ENCODE data around the gene PPT2.

Gene PPT2, protein sequence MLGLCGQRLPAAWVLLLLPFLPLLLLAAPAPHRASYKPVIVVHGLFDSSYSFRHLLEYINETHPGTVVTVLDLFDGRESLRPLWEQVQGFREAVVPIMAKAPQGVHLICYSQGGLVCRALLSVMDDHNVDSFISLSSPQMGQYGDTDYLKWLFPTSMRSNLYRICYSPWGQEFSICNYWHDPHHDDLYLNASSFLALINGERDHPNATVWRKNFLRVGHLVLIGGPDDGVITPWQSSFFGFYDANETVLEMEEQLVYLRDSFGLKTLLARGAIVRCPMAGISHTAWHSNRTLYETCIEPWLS

DNA sequence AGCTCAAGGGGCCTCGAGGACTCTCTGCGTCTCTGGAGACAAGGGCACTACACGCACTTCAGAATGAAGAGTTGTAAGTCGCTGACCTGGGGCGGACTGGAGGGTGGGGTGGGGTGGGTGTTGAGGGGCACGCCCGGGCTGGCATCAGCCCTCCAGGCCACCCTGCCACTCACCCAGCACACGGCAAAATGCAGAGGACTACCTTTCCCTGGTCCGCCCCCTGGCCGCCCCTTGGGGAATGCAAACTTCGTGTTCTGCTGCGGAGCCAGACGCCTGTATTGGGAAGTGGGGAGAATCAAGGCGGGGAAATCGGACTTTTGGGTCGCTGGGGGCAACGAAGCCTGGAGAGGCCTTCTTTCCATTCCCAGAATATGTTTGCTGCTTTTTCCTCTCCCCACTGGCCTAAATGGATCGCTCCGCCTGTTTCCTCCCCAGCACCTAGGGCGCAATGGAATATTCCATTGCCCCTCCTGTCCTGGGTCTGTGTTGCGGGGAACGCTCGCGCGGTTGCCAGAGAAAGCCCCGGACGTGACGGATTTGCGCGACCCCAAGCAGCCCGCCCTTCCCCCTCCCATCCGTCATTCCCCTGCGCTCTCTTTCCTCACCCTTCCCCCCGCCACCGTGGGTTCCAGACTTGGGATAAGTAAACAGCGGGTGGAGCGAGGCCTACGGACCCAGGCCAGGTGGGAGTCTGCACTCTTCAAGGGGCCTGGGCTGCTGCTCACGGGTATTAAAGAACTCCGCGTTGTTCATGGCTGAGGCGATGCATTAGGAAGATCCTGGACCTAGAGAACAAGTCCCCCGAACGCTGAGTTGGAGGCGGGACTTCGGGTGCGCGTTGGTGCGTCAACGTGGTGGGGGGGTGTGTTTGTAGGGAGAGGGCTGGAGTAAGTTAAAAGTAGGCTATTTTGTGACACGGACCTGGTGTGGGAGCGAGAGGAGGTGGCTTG is at the start of gene PPT2:
PPT2 (plus strand) TSS at position 578 of the 950 bp plus-strand sequence. CDS start 454 bp downstream, outside the sequence.
- peak; percentile 57 to 78 for DNase-seq (ENCODE audit: low read depth in 2 of 2)

DNA sequence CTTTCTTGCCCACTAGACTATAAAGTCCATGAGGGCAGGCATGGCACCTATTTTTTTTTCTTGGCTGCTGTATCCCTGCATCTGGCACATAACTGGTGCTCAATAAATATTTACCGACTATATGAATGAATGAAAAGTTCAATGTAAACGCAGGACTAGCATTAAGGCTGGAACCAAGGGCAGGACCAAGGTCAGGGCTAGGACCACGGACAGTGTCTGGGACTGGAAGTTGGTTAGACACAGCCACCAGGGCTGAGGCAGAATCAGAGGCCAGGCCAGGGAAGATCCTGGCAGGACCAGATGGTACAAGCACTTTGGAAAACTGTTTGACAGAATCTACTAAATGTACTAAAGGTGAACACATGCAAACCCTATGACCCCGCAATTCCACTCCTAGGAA is 48.5 kb upstream of the PPT2 start:
- DNase-seq (ENCODE audit: low read depth in 2 of 2), result no peak

DNA sequence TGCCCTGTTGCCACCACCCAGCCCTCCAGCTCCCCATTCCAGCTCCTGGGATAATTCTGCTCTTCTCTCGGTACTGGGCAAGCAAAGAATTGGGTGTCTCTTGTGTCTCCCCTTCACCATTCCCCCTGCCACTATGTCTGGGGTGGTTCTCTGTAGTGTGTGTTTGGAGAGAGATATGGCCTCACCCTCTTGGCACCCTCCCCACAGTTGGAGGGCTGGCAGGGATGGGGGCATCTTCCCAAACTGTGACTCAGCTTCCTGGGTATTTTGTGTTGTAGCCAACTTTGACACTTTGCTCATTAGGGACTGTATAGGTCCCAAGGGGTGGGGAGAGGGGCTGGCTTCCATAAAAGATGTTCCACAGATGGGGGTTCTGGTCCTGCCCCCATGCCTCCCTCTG is 46.5 kb upstream of the PPT2 start:
- DNase-seq (ENCODE audit: low read depth in 2 of 2), result no peak

DNA sequence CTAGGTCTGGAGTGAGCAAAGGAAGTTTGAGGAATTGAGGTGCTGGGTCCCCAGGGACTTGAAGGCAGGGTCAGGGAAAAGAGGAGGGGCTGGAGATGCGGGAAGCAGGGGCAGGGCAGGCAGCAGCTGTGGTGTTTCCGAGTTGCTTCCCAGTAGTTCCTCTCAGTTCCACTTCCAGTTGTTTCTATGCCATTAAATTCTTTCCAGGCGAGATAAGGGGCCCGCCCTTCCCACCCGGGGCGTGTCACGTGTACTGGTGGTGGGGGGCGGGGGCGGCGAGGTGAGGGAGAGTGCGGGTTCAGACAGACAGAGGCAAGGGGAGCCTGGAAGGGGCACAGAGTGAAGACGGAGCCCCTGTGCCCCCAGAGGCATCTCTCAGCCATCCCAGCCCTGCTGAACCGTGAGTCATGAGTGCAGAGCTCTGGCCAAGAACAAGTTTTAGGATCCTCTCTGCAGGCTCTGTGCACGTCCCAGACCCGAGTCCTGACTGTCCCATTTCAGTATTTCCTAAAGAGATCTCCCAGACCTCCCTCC is 45.8 kb upstream of the PPT2 start:
- no peak for DNase-seq (ENCODE audit: low read depth in 2 of 2)

DNA sequence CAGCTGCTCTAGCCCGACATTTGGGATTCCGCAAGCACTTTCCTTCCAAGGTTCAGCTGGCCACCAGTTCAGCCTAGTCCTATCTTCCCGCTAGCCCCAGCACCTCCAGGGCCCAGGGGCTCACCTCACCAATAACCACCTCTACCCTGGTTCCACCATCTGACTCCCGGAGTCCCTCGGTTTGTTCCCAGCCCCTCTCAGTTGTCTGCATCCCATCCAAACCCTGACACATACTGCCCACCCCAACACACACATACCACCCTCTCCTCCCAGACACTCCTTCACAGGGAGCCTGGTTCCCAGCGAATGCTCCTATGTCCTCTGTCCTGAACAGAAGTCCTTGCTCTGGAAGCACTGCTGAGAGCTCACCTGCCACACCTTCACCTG is 45.2 kb upstream of the PPT2 start:
- no peak for DNase-seq (ENCODE audit: low read depth in 2 of 2)

DNA sequence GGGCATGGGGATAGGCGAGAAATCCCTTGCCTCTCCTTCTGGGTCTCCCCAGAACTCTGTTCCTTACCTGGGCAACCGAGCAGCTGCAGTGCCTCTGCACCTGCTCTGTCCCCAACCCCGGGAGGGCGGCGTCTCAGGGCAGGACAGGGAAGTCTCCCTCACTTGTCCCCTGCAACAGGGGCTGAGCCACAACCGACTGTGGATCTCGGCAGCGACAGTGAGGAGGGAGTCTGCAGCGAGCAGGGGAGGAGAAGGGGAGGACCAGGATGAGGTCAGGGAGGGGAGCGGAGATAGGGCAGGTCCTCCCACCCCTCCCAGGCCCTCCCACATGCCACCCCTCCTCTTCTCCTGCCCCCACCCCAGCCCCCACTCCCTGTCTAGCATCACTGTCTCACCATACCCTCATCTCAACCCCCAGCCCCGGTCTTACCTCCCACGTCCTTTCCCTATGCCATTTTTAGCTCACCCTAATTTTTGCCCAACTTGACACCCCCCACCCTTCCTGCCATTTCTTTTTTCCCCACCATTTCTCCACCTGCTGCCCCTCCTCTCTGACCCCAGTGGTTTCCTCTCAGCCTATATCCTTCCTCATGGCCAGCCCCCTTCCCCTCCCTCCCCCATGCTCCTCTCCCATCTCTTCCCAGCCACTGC is 44.7 kb upstream of the PPT2 start, which contains the start of gene TNXB:
TNXB (minus strand) TSS at position 225 of the 651 bp plus-strand sequence. CDS start 11,140 bp downstream, outside the sequence.
- DNase-seq (ENCODE audit: low read depth in 2 of 2), result no peak

DNA sequence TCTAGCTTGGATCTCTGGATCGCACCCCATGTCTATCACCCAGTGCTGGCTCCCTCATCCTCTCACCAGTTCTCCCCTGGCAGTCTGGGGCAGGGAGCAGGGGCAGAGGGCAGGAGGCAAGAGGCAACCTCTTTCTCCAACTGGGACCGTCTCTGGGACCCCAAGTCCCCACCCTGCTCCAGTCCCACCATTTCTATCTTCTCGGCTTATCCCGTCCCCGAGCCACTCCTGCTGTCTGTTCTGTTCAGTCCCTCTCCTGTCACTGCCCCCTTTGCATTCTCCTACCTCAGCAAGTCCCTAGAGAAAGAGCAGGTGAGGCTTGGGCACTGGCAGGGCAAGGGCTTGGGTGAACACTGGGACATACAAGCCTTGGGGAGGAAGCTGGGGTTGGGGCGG is 44.2 kb upstream of the PPT2 start:
- DNase-seq (ENCODE audit: low read depth in 2 of 2), result no peak

DNA sequence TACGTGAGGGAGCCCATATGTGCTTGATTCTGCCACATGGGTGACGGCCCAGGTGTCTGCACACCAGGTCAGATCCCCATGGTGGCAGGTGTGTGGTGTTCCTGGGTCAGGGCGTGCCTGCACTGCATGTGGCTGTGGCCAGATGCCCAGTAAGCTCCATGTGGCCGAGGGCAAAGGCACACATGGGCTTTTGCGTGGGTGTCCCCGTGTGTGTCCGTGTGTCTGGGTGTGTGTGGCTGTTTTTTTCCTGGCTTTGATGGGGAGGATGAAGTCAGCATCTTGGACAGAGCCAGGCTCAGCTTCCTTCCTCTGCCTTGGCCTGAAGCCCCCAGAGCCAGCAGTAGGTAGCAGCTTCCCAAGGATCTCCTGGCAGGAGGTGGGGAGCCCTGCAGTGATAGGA is 43.3 kb upstream of the PPT2 start:
- DNase-seq (ENCODE audit: low read depth in 2 of 2), result no peak

DNA sequence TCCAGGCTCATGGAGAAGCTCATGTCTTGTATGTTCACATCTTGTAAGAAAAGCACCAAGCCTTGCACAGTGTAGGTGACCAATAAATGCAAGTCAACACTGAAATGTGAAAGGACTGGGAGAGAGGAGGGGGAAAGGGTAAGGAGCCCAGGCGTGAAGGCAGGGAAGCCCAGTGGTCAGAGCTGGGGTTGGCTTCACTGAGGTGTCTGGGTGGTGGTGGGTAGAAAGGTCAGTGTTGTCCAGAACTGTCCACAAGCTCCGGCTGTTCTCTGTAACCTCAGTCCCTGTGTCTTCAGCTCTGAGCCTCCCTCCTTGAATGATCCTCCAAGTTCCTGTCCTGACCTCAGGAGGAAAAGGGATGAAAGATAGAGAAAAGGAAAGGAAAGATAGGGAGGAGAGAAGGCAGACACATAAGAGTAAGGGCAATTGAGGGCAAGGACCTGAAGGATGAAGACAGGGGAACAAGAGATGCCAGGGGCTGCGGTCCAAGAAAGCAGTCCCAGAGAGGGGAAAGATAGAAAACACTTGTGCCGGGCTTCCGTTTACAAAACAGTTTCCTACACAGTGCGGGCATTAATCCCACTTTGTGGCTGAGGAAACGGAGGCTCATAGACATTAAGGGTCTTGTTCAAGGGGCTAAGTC is 42.4 kb upstream of the PPT2 start:
- DNase-seq (ENCODE audit: low read depth in 2 of 2), result no peak

DNA sequence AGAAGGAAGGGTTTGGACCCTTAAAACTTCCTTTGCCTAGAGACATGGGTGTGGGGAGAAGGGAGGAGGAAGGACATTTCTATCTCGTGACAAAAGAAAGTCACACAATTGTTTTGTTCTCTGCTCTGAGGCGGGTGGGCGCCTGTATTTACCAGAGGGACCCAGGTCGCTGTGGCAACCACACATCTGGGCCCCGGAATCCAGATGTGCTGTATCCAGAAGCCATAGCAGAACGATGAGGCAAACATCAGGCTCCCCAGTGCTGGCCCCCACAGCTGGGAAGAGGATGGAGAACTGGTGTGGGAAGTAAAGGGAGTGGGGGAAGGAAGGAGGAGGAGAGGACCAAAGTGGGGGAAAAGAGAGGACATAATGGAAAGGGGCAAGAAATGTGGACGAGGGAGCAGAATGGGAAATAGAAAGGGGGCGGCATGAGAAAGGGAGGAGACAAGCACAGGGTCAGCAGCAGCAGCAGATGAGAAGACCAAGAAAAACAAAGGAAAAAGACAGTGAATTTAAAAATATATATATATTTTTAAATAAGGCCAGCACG is 41.4 kb upstream of the PPT2 start:
- DNase-seq (ENCODE audit: low read depth in 2 of 2), result no peak

DNA sequence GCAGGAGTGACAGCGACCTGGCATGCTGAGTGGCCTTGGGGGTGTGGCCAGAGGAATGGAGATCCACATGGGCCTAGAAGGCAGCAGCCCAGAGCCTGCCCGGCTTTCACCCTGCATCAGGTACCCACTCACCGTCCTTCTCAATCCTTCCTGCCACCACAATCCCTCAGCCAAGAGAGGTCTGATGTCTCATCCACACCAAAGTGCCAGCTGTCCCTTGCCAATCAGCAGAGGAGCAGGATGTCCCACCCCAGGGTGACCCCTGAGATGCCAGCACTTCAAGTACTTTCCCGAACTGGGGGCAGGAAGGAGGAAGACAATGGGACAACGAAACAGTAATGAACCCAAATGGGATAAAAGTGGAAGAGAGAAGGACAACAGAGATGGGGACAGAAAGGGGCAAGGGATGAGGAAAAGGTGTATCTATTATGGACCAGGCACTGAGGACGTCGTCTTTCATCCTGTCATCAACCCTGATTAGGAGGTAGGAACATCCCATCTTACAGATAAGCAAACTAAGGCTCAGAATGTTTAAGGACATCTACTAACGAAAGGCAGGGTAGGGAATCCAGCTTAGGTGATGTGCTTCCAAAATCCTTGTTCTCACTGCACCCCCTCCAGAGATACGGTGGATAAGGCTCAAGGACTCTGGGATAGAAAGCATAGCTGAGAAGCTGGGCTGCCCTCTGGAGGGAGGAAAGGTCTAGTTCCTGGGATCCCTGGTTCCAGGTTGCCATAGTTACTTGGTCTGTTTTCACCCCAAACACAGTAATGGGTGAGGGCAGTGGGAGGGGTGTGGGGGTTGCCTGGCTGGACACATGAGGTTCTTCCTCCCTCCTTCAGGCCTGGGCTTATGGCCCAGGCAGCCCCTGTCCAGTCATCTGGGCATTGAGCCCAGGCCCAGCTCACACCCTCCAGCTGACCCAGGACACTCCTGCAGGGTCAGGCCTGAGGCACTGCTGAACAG is 40.3 kb upstream of the PPT2 start:
- no peak for DNase-seq (ENCODE audit: low read depth in 2 of 2)

DNA sequence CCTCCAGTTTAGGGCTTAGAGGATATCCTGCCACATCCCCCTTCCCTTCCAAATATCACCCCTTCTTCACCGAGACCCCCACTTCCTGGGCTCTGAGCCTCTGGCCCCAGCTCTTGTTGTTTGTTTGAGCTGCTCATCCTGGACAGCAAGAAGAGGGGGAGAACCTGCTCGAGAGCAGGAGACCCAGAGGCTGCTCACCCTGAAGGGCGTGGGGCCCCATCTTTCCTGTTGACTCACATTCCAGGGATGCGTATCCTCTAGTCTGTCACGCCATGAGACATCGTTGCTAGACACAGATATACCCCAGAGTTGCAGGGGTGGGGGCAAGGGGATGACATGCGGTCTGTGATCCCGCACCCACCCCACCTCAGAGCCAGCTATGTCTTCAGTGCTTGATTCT is 39.1 kb upstream of the PPT2 start:
- no peak for DNase-seq (ENCODE audit: low read depth in 2 of 2)

DNA sequence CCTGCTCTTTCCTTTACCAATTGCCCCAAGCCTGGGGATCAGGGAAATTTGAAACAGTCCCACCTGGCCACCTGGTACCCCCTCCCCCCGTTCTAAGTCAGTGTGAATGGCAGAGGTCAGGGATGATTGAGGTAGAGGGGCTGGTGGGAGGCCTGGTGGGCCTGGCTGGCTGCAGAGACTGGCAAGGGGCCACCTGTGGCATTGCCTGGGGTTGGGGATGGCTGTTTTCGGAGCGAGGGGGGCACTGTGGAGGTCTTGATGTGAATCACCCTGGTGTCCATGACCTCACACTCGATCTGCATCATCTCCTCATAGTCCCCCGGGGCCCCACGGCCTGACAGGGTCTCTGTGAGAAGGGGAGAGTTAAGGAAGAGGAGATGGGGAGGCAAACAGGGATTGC is 38.3 kb upstream of the PPT2 start:
- DNase-seq (ENCODE audit: low read depth in 2 of 2), result no peak

DNA sequence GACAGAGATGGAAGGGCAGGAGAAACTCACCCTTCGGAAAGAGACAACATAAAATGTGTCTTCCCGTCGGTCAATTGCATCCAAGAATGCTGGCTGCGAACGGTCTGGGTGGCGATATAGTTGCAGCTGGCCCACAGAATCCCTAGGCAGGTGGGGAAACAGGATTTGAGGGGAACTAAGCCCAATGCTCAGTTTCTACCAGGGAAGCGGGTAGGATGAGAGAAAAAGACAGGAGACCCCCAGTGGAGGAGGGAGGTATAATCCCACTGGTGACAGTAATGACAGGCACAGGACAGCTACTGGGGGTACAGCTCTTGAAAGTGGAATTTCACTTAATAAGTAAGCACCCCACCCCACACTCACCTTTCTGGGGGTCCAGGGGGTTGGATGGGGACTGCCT is 37.3 kb upstream of the PPT2 start:
- DNase-seq (ENCODE audit: low read depth in 2 of 2), result no peak

DNA sequence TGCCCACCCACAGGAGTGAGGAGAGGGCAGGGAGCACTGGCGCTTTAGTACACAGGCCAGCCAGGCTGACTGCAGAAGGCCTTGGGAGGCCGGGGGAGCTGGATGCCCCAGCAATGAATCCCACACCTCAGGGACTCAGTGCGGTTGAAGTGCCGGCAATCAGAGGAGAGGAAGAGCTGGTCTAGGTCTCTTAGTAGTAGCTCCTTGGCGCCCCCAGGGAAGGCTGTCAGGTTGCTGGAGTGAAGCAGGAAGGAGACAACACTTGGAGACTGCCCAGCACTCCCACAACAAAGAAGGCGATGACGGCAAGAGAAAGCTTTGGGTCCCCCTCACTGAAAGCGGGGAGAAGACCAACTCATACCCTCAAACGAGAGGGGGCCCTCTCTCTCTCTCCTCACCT is 36.5 kb upstream of the PPT2 start:
- no peak for DNase-seq (ENCODE audit: low read depth in 2 of 2)

DNA sequence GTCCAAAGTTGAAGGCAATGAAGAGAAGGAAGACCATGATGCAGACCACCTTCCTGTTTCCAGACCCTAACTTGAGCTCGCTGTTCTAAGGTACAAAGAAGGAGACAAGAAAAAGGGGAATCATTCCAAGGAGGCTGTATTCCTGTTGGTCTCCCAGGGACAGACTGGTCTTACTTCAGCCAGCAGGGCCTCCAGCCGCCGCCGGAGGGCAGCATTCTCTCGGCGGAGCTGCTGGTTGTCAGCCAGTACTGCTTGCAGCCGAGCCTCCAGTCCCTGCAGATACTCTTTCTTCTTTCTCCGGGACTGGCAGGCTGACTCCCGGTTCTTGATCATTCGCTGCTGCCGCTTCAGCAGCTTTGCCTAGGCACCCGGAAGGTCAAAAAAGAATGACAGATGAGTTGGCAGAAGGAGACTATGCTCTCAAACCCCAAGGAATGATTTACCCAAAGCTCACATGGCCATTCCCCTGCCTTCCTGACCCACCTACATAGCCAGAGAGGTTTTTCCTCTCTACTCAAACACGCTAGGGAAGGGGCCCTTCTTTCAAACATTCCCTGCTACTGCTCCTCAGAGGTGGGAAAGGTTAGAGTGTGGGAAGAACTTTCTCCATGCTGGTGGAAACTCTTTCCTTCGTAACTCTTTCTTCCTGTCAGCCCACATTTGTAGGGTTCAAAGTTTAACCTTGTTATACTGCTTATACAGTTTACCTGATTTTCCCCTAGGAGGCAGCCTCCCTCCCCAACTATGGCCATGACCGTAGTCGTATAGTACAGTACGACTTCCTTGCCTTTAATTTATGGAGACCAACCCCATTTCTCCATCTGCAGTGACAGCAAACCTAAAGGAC is 34.9 kb upstream of the PPT2 start:
- DNase-seq (ENCODE audit: low read depth in 2 of 2), result peak; percentile 41 to 57

DNA sequence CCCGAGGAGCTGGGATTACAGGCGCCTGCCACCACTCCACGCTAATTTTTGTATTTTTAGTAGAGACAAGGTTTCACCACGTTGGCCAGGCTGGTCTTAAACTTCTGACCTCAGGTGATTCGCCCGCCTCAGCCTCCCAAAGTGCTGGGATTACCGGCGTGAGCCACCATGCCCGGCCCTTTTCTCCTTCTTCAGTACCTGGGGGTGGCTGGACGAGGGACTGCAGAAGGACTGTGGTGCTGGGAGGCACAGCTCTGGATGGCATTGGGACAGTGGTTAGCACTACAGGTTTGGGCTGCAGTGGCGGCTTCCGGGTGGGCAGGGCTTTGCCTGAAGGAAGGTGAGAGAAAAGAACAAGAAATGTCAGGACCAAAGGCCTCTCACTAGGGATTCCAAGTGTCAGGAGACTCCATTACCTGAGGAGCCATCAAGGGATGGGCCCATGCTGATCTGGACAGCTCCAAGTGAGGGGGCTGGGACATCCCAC is 33.3 kb upstream of the PPT2 start:
- no peak for DNase-seq (ENCODE audit: low read depth in 2 of 2)

DNA sequence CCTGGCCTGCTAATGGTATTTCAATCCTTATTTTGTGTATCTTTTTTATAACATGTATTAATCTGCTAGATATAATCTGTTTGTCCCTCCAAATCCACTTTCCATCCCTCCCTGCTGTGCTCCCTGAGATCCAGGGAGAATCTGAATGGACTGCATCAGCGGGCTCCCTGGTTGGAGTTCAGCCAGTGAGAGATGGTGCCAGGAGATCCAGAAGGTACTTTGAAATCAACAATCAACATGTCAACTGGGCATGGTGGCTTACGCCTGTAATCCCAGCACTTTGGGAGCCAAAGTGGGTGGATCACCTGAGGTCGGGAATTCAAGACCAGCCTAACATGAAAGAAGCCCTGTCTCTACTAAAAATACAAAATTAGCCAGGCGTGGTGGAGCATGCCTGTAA is 30.3 kb upstream of the PPT2 start:
- no peak for DNase-seq (ENCODE audit: low read depth in 2 of 2)

DNA sequence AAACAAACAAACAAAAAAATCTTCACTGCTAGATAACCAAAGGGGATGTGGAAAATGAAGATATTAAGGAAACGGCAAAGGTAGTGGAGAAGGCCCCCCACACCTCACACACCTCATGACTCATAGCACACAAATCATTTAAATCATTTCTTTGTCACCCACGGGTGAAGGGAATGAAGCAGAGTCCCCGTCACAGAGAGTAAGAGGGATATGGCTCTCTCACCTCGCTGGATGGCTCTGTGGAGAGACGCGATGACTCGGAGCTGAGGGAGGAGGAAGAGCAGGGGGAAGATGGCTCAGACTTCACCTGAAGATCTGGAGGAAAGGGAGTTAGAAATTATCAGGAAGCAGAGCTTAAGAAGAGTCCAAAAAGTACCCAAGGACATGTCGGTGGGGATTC is 27.1 kb upstream of the PPT2 start:
- DNase-seq (ENCODE audit: low read depth in 2 of 2), result no peak
